HG02571 (cell line): Measurements from ENCODE around the gene RNASEH1.
"Not testable (repeated sequence)": the region's sequence is repeated elsewhere in the genome, so short reads cannot be mapped to it uniquely, and the experiment has no call there.

ENCODE experiments used
- ATAC-seq: cut with Tn5 transposase; IDR thresholded peaks from one replicate; pipeline ENCODE4 v1.9.1; 2021; ENCODE audit warnings: mild to moderate bottlenecking, moderate library complexity; ENCODE audit not compliant: unreplicated experiment

The RNASEH1 gene

GRCh38 chr2:3594493-3595281, 36.6 kb upstream of the RNASEH1 start, which contains the start of gene COLEC11:
COLEC11 (plus strand) TSS chr2:3595112; CDS start chr2:3604341, 9,229 bp downstream.
- no peak for ATAC-seq

- no peak for ATAC-seq
These were observed 31.0 kb upstream of the RNASEH1 start for GRCh38 chr2:3589086-3589485.

DNA sequence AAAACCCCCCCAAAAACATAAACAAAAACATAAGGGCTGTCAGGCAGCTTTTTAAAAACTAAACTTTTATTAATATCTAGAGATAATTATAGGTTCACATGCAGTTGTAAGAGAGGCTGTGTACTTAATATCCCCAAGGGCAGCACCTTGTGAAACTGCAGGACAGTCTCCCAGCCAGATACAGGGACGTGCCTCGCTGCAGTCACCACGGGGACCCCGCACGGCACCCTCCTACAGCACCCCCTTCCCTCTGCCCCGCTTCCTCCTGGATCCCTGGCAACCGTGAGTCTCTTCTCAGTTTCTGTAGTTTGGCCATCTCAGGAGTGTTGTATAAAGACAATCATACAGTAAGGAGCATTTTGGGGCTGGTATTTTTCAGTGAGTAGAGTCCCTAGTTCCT, 30.0 kb upstream of the RNASEH1 start:
- no peak for ATAC-seq

- ATAC-seq = no peak
These were observed 29.3 kb upstream of the RNASEH1 start for GRCh38 chr2:3587432-3587831.

DNA sequence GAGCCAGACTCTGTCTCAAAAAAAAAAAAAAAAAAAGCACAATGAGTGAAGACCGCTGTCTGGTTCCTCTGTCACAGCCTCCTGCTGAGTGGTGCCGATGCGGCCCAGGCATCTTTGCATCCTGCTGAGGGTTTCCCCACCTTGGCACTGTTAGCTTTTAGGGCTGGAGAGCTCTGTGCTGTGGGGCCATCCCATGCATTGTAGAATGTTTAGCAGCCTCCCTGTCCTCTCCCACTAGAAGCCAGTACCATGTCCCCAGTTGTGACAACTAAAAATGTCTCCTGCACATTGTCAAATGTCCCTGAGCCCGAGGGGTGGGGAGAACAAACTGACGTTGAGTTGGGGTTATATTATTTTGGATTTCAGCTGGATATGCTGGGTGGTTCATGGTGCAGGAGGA, 28.9 kb upstream of the RNASEH1 start:
- no peak for ATAC-seq

DNA sequence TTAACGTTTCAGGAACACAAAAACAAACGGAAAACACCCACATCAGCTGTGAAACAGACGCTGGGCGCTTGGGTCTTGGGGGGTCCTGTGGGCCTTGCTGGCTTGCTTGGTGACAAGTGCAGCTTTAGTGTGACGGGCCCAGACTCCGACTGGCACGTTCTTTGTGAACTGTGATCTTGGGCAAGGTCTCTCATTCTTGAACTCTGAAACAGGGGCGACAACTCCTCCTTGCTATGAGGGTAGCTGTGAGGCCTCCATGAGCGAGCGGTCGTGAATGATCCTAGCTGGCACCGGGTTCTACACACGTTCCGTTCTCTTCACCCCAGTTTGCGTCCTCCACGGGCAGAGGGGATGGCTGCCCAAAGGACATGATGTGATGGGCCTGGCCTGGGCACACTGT, 28.1 kb upstream of the RNASEH1 start:
- ATAC-seq = no peak

DNA sequence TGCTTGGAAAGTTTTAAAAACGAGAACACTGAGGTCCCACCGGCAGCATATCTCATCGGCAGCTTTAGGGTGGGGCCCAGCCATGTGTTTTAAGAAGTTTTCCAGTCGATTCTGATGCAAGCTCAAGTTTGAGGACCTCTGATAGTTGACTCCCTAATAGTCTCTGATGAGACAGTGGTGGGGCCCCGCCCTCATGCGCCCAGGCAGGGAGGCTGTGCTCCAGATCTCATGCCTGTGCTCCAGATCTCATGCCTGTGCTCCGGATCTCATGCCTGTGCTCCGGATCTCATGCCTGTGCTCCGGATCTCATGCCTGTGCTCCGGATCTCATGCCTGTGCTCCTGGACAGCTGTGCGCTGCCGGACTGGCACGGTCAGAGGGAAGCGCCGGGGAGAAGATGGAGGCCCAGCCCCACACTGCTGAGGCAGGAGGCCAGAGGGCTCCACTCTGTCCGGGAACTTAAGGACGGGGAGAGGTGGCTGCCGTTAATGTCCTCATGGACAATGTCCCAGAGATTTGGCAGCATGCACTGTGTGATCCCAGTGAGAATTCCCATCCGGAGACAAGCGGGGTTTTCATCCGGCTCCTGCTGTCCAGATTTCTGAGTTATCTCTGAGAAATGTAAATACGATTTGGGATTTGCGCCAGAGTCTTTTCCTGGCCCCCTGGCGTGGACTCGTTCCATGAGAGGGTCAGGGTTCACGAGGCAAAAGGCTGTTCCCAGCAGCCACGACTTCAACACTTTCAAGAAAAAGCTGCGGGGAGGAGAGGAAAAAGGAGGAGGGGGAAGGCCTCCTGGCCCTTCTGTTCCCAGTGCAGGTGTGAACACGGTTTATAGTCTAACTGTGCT, 27.4 kb upstream of the RNASEH1 start:
- ATAC-seq = no peak

GRCh38 chr2:3584608-3585260, 26.6 kb upstream of the RNASEH1 start:
- no peak for ATAC-seq

- ATAC-seq = no peak
These were observed 25.9 kb upstream of the RNASEH1 start for GRCh38 chr2:3584076-3584475.

GRCh38 chr2:3581367-3582262, 23.5 kb upstream of the RNASEH1 start:
- ATAC-seq = no peak

- ATAC-seq = no peak
These were observed 22.3 kb upstream of the RNASEH1 start for GRCh38 chr2:3580449-3580848.

DNA sequence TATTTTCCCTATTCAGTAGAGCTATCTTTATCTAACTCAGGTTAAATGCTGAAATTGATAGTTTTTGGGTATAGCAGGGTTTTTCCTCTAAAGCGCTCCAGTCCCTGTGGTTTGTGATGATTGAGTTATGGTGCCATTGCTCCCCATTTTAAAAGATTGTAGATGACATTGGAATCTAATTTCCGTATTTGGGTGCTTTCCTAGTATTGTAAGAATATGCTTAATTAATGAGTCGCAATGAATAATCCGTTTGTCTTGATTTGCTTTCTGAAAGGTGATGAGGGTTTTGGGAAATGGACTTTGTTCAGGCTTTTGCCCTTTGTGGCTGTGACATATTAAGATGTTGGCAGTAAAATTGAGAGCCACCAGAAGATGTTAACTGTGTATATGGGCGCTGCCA, 20.9 kb upstream of the RNASEH1 start:
- no peak for ATAC-seq

DNA sequence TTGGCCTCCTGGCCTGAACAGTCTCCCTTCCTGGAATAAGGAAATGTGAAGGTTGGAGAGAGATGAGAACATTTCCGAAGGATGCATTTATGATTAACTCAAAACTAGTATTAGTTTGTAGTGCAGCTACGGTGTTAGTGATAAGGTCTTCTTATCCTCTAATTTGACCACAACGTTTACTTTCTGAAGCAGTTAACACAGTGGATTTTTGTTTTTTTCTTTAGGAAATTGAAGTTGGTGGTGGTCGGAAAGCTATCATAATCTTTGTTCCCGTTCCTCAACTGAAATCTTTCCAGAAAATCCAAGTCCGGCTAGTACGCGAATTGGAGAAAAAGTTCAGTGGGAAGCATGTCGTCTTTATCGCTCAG, 18.1 kb upstream of the RNASEH1 start:
- ATAC-seq = not testable (repeated sequence)

DNA sequence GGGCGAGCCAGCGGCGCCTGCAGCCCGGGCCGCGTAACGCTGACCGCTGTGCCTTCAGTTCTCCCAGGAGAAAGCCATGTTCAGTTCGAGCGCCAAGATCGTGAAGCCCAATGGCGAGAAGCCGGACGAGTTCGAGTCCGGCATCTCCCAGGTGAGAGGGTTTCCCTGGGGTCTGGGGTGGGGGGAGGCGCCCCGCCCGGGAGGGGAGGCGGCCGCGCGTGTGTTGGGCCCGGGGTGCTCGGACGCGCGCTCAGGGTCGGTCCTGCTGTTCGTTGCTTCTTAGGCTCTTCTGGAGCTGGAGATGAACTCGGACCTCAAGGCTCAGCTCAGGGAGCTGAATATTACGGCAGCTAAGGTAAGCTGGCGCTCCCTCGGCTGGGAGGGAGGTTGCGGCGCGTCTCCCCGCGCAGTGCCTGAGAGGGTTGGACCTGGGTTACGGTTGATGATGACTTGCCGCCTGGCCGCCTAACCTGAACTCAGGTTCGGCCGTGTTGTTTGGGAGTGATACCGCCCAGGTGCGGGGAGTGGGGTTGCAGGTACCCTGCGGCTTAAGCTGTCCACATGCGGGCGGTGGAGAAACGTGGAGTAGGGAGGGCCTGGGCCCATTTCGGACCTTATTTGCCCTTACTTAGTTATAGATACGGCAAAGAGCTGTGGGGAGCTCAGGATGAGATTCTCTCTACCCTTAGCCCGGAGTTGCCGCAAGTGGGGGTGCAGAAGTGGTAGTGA, 17.6 kb upstream of the RNASEH1 start:
- peak; percentile 31 for ATAC-seq

DNA sequence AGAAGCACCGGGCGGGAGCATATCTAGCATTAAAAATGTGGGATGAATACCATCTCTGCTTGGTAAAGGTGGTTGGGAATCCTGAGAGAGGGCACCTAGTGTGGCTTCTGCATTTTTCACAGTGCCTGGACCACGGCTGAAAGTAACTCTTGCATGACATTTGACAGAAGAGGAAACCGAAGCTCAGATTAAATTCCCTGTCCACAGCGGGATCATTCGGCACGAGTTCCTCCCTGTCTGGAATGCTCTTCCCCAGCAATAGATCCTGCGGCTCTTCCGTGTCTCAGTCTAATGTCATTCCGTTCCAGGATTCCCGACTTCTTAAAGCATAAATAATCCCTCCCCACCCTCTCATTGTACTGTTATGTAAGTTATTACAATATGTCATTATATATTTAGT, 16.0 kb upstream of the RNASEH1 start:
- no peak for ATAC-seq

- no peak for ATAC-seq
These were observed 14.5 kb upstream of the RNASEH1 start for GRCh38 chr2:3572620-3573019.

DNA sequence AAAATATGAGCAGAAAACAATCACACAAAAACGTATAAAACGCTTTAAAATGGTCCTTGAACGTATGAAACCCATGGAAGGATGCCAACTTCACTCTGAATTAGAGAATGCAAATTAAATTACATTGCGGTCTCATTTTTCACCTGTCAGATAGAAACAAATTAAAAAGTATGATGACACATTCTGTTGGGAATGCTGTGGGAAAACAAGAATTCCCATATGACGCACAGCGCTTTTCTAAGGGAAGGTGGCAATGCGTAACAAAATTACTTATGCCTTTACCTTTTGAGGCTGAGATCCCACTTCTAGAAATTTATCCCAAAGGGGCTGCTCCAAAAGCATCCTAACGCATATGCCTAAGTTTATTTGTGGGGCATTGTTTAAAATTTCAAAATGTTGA, 13.2 kb upstream of the RNASEH1 start:
- no peak for ATAC-seq

DNA sequence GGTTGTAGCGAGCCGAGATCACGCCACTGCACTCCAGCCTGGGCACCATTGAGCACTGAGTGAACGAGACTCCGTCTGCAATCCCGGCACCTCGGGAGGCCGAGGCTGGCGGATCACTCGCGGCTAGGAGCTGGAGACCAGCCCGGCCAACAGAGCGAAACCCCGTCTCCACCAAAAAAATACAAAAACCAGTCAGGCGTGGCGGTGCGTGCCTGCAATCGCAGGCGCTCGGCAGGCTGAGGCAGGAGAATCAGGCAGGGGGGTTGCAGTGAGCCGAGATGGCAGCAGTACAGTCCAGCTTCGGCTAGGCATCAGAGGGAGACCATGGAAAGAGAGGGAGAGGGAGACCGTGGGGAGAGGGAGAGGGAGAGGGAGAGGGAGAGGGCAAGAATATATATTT, 11.5 kb upstream of the RNASEH1 start:
- ATAC-seq = not testable (repeated sequence)

- no peak for ATAC-seq
These were observed 8.7 kb upstream of the RNASEH1 start for GRCh38 chr2:3566806-3567205.

- ATAC-seq = no peak
These were observed 7.0 kb upstream of the RNASEH1 start for GRCh38 chr2:3565117-3565516.
